ENCODE data around the gene PKP1.

PKP1 gene

DNA sequence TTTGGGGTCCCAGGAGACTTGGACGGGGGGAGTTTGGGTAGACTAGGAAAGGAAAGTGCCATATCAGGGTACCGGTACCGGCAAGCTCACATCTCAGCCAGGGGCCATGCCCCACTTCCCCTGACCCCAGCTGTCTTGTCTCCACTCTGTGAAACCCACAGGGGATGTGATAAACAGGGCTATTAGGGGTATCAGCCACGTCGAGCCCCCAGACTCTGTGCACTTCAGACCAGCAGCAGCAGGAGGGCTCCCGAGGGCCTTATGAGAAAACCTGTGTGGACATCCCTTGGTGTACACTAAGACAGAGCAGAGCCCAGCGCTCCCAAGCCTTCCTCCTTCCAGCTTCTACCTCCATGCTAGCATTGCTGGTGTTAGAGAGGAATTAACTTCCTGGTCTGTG is 47.9 kb downstream of the PKP1 start:
- DNase-seq: no peak

DNA sequence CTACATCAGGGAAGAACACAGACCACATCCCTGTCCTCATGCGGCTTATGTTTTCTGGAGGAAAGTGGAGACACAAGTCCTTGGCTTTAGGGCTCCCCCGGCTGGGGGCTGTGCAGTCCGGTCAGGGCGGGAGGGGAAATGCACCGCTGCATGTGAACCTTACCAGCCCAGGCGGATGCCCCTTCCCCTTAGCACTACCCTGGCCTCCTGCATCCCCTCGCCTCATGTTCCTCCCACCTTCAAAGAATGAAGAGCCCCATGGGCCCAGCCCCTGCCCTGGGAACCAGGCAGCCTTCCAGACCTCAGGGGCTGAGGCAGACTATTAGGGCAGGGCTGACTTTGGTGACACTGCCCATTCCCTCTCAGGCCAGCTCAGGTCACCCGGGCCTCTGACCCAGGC is 48.7 kb downstream of the PKP1 start:
- DNase-seq: no peak

DNA sequence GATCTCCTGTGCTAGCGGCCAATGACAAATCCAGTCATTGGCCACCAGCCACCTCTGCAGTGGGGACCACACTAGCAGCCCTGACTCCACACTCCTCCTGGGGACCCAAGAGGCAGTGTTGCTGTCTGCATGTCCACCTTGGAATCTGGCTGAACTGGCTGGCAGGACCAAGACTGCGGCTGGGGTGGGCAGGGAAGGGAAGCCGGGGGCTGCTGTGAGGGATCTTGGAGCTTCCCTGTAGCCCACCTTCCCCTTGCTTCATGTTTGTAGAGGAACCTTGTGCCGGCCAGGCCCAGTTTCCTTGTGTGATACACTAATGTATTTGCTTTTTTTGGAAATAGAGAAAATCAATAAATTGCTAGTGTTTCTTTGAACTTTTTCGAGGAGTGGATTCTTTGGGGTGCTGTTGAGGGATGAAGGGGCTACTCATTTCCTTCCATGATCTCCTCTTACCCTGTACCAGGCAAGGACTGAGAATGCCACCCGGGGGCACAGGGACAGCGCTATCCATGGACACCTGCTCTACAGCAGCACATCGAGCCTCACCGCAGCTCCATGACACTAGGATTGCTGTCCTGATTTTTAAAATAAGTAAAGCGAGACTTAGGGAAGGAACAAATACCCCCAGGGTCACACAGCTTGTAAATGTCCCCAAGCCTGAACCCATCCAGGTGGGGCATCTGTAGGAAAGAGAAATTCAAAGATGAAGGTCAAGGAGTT is 49.5 kb downstream of the PKP1 start:
- no peak for DNase-seq

DNA sequence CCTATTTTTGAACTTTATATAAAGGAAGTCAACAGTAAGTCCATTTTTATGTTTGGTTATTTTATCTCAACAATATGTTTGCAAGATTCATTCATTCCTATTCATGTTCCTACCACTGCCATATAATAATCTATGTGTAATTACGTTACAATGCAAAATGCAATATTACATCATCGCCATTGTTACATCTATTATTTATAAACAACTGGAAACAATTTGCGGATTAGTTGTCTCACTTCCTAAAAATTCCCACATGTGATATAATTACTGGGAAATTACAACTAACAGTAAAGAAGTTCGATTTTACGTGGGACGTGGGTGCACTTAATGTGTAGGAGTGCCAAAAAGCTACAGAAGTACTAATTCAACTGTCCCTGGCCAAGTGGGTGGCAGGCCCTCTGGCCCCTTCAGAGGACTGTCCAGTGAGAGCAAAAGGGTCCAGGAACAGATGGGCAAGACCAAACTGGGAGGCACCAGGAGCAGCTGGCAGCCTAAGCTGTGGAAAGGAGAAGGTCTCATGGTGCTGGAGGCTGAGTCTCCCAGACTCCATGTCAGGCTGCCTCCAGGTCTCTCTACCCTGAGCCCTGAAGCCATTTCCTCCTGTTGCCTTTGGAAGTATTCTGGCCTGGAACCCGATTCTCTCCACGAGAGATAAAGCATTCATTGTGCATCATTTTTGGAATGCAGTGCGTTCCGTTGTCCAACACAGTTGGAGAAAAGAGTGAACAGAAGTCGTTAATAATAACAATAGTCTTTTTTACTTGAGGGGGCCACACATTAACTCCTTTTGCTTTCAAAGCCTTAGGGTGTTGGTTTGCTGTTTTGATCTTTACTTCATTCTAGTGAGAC is 51.2 kb downstream of the PKP1 start:
- no peak for DNase-seq

DNA sequence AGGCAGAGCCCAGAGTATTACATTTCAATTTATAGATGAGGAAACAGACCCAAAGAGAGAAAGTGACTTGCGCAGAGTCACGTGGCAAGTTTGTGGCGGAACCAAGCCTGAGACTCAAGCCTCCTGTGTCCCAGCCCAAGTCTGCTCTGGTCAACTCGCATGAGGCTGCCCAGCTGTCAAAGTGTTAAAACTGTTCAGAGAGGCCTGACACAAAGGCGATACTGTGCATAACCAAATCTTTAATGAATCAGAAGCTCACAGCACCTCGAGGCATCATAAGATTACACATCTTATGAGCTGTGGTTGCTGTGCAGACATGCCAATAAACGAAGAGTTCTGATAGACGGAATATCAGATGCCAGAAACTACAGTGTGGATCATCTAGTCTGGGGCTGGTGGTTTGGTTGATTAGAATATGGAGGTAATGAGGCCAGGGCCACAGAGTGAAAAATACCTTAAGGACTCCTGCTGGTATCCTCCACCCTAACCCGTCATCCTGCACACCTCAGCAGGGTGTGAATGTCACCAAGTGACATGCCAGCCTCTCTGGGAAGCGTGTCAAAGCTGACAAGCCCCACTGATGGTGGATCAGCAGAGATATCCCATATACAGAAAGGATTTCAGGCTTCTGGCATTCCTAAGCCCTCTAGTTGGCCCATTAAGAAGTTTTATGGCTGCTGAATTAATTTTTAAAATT is 52.0 kb downstream of the PKP1 start:
- DNase-seq: no peak

- no peak for DNase-seq
These were observed 52.6 kb downstream of the PKP1 start for GRCh38 chr1:201335901-201336300.

DNA sequence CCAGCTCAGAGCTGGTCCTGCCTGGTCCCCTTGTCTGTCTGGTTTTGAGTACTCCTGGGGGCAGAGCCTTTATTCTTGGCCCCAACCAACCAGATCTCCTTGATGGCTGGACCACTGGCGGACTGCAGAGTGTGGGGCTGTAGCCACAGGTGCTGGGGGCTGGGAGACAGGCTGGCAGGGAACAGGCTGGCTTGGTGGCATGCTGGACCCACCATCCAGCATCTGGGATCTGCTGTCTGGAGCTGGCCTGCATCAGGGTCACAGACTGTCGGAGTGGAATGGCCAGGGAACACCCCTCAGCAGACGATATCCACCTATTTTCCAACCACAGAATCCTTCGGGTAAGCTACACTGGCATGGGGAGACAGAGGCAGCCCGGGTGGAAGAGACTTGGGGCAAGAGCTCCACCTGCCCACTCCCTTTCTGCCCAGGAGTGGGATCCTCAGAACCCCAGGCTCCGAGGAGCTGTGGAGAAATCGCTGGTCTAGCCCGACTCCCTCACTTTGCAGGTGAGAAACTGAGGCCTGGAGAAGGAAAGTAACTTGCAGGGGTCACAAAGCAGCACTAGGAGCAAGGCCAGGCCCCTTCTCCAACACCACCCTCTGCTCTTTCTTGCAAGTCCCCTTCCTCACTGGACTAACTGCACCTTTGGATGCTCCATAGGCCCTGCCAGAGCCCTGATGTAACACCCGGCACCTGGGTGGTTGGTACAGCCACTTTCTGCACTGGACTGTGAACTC is 53.6 kb downstream of the PKP1 start:
- DNase-seq: no peak

DNA sequence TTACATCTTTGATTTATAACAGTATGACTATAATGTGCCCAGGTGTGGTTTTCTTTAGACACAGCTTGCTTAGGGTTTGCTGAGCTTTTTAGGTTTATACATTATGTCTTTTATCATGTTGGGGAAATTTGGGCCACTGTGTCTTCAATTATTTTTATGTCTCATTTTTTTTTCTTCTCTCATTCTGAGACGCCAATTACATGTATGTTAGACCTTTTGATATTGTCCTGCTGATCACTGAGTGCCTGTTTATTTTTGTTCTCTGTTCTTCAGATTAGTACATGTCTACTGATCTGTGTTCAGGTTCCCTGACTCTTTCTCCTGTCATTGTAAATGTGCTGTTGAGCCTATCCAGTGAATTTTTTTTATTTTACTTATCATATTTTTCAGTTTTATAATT is 58.1 kb downstream of the PKP1 start:
- DNase-seq: no peak

DNA sequence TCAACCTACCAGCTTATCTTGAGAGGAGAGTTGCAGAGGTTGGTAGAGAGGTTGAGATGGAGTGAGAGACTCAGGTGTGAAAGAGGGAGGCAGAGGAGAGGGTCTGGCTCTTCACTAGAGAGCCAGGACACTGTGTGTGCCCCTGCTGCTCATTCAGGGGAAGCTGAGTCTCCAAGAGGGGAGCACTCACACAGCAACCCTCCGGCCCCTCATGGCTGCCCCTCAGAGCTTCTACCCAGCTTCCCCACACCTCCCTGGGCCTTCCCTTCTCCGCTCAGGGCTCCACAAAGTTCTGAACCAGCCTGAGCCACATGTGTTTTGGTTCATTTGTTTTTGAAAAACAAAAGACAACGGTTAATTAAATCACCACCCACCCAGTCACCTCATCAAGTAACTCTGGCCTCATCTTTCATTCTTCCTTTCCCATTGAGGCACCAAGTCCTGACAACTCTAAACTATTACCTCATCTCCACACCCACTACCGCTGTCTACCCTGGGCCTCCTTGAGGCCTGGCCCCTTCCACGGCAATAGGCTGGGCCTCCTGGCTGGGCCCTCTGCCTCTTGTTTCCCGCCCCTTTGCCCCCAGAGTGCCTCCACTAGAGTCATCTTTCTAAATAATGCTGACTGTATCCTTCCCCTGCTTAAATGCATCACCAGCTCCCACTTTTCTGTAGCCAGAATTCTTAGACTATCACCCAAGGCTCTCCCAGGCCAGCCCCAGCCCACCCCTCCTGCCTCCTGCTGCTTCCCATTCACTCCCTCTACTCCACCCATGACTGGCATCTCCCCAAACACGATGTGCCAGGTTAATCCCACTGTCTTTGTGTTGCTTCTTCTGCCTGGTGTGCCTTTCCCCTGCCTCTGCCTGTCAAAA is 61.1 kb downstream of the PKP1 start:
- DNase-seq: no peak

DNA sequence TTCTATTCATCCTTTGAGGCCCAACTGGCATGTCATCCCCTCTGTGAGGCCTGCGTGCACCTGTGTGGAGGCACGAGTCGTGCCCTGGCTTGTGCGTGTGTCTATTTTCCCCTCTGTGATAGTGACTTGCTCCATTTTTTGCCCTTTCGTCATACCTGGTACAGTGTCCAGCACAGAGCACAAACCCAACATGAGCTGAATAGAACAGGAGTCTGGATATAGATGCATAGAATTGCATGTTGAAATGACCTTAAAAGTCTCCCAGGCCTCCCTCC is 61.7 kb downstream of the PKP1 start:
- no peak for DNase-seq

GRCh38 chr1:201346337-201346939 is 63.1 kb downstream of the PKP1 start:
- no peak for DNase-seq

DNA sequence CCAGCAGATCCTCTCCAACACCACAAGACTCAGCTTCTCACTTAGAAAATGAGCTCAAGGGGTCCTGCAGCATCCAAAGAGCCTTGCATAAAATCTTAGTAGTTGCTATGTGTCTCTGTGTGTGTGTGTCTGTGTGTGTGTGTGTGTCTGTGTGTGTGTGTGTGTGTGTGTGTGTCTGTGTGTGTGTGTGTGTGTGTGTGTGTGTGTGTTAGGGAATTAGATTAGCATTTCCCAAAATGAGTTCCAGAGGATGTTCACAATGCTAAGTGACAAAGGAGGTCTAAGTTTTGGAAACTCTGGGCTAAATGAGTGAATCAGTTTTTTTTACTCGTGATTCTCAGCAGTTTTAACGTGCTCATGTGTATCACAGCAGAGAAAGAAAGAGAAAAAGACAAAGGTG is 63.7 kb downstream of the PKP1 start:
- no peak for DNase-seq

DNA sequence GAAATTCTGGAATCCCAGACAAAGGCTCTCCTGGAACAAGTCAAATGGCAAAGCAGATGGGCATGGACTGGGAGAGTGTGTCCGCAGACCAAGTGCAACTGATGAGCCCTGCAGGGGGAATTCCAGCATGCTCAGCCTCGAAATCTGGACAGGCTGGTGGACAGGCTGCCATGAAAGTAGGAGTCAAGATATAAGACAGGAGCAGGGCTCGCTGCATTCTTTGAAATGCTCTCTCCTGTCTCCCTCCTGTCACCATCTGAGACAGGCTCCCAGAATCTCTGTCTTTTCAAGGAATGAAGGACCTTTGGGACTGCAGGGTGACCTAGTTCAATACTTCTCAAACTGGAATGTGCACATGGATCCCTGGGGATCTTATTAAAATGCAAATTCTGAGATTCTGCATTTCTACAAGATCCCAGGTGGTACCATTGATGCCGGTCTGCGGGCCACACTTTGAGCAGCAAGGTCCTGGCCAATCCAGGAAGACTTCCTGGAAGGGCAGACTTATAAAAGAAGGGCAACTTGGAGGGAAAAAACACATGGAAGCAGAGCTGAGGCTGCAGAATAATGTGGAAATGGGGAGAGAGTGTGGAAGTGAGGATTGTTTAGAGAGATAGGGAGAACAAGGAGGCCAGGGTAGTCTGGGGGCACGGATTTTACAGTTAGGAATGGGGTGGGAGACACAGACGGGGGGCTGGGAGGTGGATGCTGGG is 64.3 kb downstream of the PKP1 start:
- no peak for DNase-seq

DNA sequence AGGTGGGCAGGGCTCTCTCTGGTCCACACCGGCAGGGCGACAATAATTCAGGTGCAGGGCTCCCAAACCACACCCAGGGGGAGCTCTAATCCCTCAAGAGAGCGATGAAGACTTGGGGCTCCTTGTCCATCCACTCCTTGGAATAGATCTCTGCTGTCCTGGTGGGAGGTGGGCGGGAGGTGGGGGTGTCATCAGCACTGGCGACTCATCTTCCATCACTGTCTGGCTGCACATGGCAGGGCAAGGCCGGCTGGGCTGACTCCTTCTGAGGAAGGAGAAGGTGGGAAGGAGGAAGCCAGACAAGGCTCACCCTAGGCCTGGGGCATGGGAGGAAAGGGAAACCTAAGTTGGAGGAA is 64.9 kb downstream of the PKP1 start:
- DNase-seq: no peak

- DNase-seq: no peak
These were observed 65.8 kb downstream of the PKP1 start for GRCh38 chr1:201349092-201349491.

- DNase-seq: no peak
These were observed 67.0 kb downstream of the PKP1 start for GRCh38 chr1:201350361-201350725.

GRCh38 chr1:201350884-201351283 is 67.6 kb downstream of the PKP1 start:
- DNase-seq: no peak

GRCh38 chr1:201351617-201352016 is 68.3 kb downstream of the PKP1 start:
- no peak for DNase-seq

DNA sequence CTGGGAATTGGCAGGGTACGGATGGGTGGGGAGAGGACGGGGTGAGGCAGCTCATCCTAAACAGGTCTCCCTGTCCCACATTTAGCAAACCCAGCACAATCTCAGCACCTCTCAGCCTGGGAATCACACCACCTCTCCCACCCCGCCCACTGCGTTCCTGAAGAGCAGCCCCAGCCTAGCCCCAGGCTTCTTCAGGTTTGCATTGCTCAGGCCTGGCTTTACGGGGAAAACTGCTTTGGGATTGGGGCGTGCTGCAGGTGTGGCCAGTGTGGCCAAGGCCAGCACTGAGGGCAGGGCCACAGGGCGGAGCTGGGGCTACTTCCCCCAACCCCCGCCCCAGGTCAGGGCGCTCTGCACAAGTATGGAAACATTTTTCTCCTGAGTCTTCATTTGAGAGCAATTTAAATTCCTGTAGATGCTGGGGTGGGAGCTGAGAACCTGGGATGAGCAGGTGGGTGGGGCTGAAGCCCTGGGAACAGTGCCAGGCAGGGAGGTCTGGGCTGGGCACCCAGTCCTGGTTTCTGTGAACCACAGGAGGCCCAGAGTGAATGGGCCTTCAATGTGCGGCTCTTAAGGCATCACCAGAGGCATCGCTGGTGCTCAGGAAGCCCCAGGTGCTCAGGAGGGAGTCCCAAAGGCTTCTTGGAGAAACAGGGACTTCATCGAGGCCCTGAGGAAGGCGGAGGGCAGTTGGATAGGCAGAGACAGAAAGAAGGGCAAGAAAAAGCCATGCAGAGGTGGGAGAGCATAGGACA is 70.1 kb downstream of the PKP1 start:
- DNase-seq: no peak

DNA sequence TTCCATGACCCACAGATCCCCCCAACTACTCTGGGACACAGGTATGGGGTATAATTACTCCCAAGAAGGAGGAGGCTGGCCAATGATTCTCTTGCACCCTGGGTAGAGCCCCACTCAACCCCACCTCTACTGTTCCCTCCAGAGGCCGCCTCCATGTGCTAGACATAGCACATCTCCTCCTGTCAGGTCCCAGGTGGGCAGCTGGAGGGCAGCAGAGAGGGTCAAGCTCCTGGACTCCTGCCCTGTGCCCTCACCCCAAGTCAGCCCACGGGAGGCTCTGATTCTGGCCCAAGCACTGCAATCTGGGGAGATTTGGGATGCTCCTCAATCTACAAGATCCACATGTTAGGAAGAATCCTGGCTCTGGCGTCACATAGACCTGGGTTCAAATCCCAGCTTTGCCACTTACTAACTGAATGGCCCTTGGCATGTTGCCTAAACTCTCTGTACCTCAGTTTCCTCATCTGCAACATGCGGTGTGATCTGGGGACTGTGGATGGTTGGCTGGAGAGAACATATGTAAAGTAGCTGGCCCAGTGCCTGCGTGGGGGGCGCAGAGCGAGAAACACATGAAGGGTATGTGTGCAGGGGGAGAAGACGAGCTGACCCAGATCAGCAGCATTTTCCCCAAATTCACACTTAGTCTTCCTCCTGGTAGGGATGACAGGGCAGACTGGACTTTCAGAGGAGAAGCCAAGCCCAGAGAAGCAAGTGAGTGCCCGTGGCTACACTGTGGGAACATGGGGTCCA is 71.0 kb downstream of the PKP1 start:
- DNase-seq: no peak
